Transverse colon (tissue), 4 donors: ENCODE data around the gene CTNNBIP1. TPM values are rescaled to one million over a fixed set of nuclear protein-coding genes. Genes with fewer than 3 reads are reported as not detected.

Source experiments
- DNase-seq: peaks from one replicate; pipeline ENCODE4 v3.0.0-alpha.2; 2019
- H3K27ac ChIP-seq, 4 donors: fragments of 200-600 bp; sonication (generic); 2 replicates each; pipeline ENCODE4 v1.5.1; 2016 to 2018; ENCODE audit warnings: inconsistent platforms in 4 of 4
- H3K27me3 ChIP-seq: fragments of 200-600 bp; sonication (generic); 2 replicates; pipeline ENCODE4 v1.5.1; 2017; ENCODE audit warnings: inconsistent platforms
- H3K36me3 ChIP-seq, 4 donors: fragments of 200-600 bp; sonication (generic); 2 replicates each; pipeline ENCODE4 v1.5.1; 2017 to 2019; ENCODE audit warnings: inconsistent platforms in 4 of 4
- H3K4me1 ChIP-seq, 4 donors: fragments of 200-600 bp; sonication (generic); 2 replicates each; pipeline ENCODE4 v1.5.1; 2017 to 2020; ENCODE audit warnings: inconsistent platforms in 4 of 4
- H3K4me3 ChIP-seq, 4 donors: fragments of 200-600 bp; sonication (generic); 1 replicate in 1 of 4; 2 replicates in 3 of 4; pipeline versions ENCODE4 v1.5.1 to v1.6.1; 2017 to 2019; ENCODE audit warnings: inconsistent platforms in 4 of 4
- H3K9me3 ChIP-seq, 2 donors: fragments of 200-600 bp; sonication (generic); 2 replicates each; pipeline ENCODE4 v1.5.1; 2017 to 2019; ENCODE audit warnings: inconsistent platforms in 2 of 2
- CTCF ChIP-seq, 5 experiments: fragments of 200-600 bp in 3 of 5; fragments of 450-650 bp in 2 of 5; sonication (generic) in 3 of 5; IDR thresholded peaks; 1 replicate in 2 of 5; 2 replicates in 3 of 5; pipeline ENCODE4 v1.5.1; 2016 to 2017; ENCODE audit warnings: antibody characterized with exemption in 5 of 5, inconsistent platforms in 3 of 5, mild to moderate bottlenecking in 2 of 5, moderate library complexity in 1 of 5
- EP300 ChIP-seq: sonication (generic); formaldehyde crosslinking; IDR thresholded peaks from one replicate; pipeline ENCODE4 v1.6.1; 2017; ENCODE audit warnings: antibody characterized with exemption, low read depth
- POLR2A ChIP-seq: fragments of 450-650 bp; IDR thresholded peaks from one replicate; pipeline ENCODE4 v1.6.1; 2016; ENCODE audit warnings: antibody characterized with exemption, mild to moderate bottlenecking, moderate library complexity
- POLR2AphosphoS5 ChIP-seq, 3 donors: sonication (generic); formaldehyde crosslinking; IDR thresholded peaks; one replicate each; pipeline ENCODE4 v1.6.1; 2016; ENCODE audit warnings: antibody characterized with exemption in 3 of 3
- WGBS, 2 donors: methylation state at CpG; one replicate each; pipeline ENCODE4 v1.1.5; 2018; ENCODE audit warnings: low coverage in 1 of 2; 5-methylcytosine and 5-hydroxymethylcytosine counted together
- in situ Hi-C, 4 donors: fragments of 200-750 bp; cut with MboI; loops; one replicate each; pipeline versions ENCODE4 v1.15.0 to v1.15.1; 2017; ENCODE audit warnings: low sequenced_read_pairs in 3 of 4, low pct_ligation_motif_present in 1 of 4, low pct_unique_long_range_greater_than_20kb in 1 of 4
- intact Hi-C: fragments of 100-400 bp; cut with DNase I; formaldehyde crosslinking; loops from one replicate; pipeline ENCODE4 v1.15.1; 2023; ENCODE audit warnings: low total_unique reads
- total RNA-seq, 4 donors: library from RNA; depleted of rRNA; stranded (reverse); fragments of >200 nt; gene quantifications; one replicate each; pipeline ENCODE4 v1.1.0, GENCODE V29; 2016

Gene CTNNBIP1
- total RNA-seq, 4 donors from 2014 or later, result 7.9 to 24.4 (median 15.7) TPM

DNA sequence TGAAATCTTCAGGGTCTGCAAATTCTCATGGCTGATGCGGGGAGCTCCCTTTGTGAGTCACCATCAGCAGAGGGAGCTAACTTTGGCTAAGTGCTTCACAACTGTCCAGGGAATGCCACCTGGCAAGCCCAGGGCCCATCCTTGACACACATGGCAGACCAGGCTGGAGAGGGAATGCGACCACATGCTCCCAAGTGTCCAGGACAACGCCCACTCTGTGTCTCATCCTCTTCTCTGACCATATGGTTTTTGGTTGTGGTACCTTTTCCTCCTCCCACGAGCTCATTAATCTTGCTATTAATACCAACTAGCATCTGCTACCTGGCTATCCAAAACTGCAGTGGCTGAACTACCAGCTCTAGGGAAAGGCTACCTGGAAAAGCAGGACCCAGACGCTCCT is 49.2 kb downstream of the CTNNBIP1 start:
- 78% methylated on average over 5 of the region's 5 CpGs; no CpG with 5 or more reads in 1 of the 2 donors for WGBS, 2 donors

GRCh38 chr1:9859281-9860014 is 50.6 kb downstream of the CTNNBIP1 start:
- TF ChIP-seq CTCF (IDR thresholded peaks at IDR 0.05) (no peak), POLR2A (no peak), EP300 (no peak), POLR2AphosphoS5 (IDR thresholded peaks at IDR 0.05) (no peak)
- Histone ChIP-seq H3K4me3 (no peak overlapping the region), H3K27ac (no peak overlapping the region), H3K36me3 (peaks cover 0 to 4% (median 0%) of the 10 kb centered on the region in 4 donors), H3K9me3 (no peaks in the 10 kb centered on the region), H3K4me1 (no peaks in the 10 kb centered on the region), H3K27me3 (no peaks in the 10 kb centered on the region)
- in situ Hi-C loops, result loop anchor here in 2 of 4 donors (10.0 kb wide), 2 partner anchors 75 to 235 kb away; no protein-coding TSS in a partner anchor
- 86% methylated on average over 5 of the region's 5 CpGs; no CpG with 5 or more reads in 1 of the 2 donors for WGBS, 2 donors
- intact Hi-C loops, result loop anchor here (10.0 kb wide), 1 partner anchor 135 kb away; no protein-coding TSS in a partner anchor
- no peak for DNase-seq

More for the DNA sequence above, 49.2 kb downstream of the CTNNBIP1 start:
- no peak for DNase-seq
- Histone ChIP-seq H3K9me3 (no peaks in the 10 kb centered on the region), H3K27me3 (no peaks in the 10 kb centered on the region), H3K27ac (no peak overlapping the region), H3K4me3 (no peak overlapping the region), H3K36me3 (peaks cover 0 to 4% (median 0%) of the 10 kb centered on the region in 4 donors), H3K4me1 (no peaks in the 10 kb centered on the region)
- intact Hi-C loops (loop anchor here (10.0 kb wide), 1 partner anchor 136 kb away; no protein-coding TSS in a partner anchor), in situ Hi-C loops (loop anchor here in 2 of 4 donors (10.0 kb wide), 2 partner anchors 76 to 236 kb away; no protein-coding TSS in a partner anchor)
- no peak for TF ChIP-seq CTCF (IDR thresholded peaks at IDR 0.05)
- TF ChIP-seq POLR2A, result no peak
- no peak for TF ChIP-seq EP300
- TF ChIP-seq POLR2AphosphoS5 (IDR thresholded peaks at IDR 0.05), result no peak

GRCh38 chr1:9858293-9859035 is 51.6 kb downstream of the CTNNBIP1 start:
- peaks cover 0 to 4% (median 0%) of the 10 kb centered on the region in 4 donors for H3K36me3 ChIP-seq
- in situ Hi-C loops, result no loop called here
- no peak for TF ChIP-seq POLR2AphosphoS5 (IDR thresholded peaks at IDR 0.05)
- TF ChIP-seq EP300, result no peak
- no peak for TF ChIP-seq POLR2A
- no peak for TF ChIP-seq CTCF (IDR thresholded peaks at IDR 0.05)

GRCh38 chr1:9855186-9855585 is 54.9 kb downstream of the CTNNBIP1 start:
- intact Hi-C loops, result no loop called here
- H3K4me3 ChIP-seq, result no peak overlapping the region
- no peaks in the 10 kb centered on the region for H3K9me3 ChIP-seq
- DNase-seq, result no peak
- WGBS, 2 donors, result 61% methylated on average over 1 of the region's 1 CpG; no CpG with 5 or more reads in 1 of the 2 donors
- H3K27me3 ChIP-seq, result no peaks in the 10 kb centered on the region
- no peaks in the 10 kb centered on the region for H3K4me1 ChIP-seq
- in situ Hi-C loops, result no loop called here
- H3K36me3 ChIP-seq, result peaks cover 0 to 4% (median 0%) of the 10 kb centered on the region in 4 donors
- H3K27ac ChIP-seq, result no peak overlapping the region
- TF ChIP-seq POLR2AphosphoS5 (IDR thresholded peaks at IDR 0.05) (no peak), EP300 (no peak), CTCF (IDR thresholded peaks at IDR 0.05) (no peak), POLR2A (no peak)

More at GRCh38 chr1:9858293-9859035, 51.6 kb downstream of the CTNNBIP1 start:
- H3K27ac ChIP-seq, result no peak overlapping the region
- no peak overlapping the region for H3K4me3 ChIP-seq
- no peak for DNase-seq
- no peaks in the 10 kb centered on the region for H3K27me3 ChIP-seq
- WGBS, 2 donors, result 95 to 96% methylated on average over 4 to 6 of the region's 6 CpGs
- intact Hi-C loops, result no loop called here
- H3K9me3 ChIP-seq, result no peaks in the 10 kb centered on the region
- no peaks in the 10 kb centered on the region for H3K4me1 ChIP-seq
